Smooth muscle cell (in vitro differentiated cells): ENCODE measurements around the gene PLEKHB2. TPM values are rescaled to one million over a fixed set of nuclear protein-coding genes. Genes with fewer than 3 reads are reported as not detected.

Experiments used
- DNase-seq: peaks from one replicate; lab custom pipeline; 2025; ENCODE audit not compliant: unreplicated experiment; lab: John Stamatoyannopoulos, UW
- H2AFZ ChIP-seq: fragments of 200-600 bp; sonication (generic); 2 replicates; pipeline ENCODE4 v1.6.0; 2016; ENCODE audit warnings: antibody characterized with exemption, low read depth, mild to moderate bottlenecking
- H3F3A ChIP-seq: fragments of 200-600 bp; sonication (generic); 2 replicates; pipeline ENCODE4 v1.6.0; 2017; ENCODE audit warnings: antibody characterized with exemption, low read depth
- H3K27ac ChIP-seq: fragments of 200-600 bp; sonication (generic); 2 replicates; pipeline ENCODE4 v1.5.1; 2016; ENCODE audit warnings: low read depth, mild to moderate bottlenecking
- H3K27me3 ChIP-seq: fragments of 200-600 bp; sonication (generic); 2 replicates; pipeline ENCODE4 v1.6.1; 2016; ENCODE audit warnings: low read depth, mild to moderate bottlenecking
- H3K36me3 ChIP-seq: fragments of 200-600 bp; sonication (generic); 2 replicates; pipeline ENCODE4 v1.5.1; 2016; ENCODE audit warnings: low read depth
- H3K4me1 ChIP-seq: fragments of 200-600 bp; sonication (generic); 2 replicates; pipeline ENCODE4 v1.5.1; 2016; ENCODE audit warnings: low read depth
- H3K4me2 ChIP-seq: fragments of 200-600 bp; sonication (generic); 2 replicates; pipeline ENCODE4 v1.6.0; 2016; ENCODE audit warnings: mild to moderate bottlenecking
- H3K4me3 ChIP-seq: fragments of 200-600 bp; sonication (generic); 2 replicates; pipeline ENCODE4 v1.5.1; 2016; ENCODE audit warnings: mild to moderate bottlenecking
- H3K79me2 ChIP-seq: fragments of 200-600 bp; sonication (generic); 2 replicates; pipeline ENCODE4 v1.6.0; 2016; ENCODE audit warnings: low read depth, mild to moderate bottlenecking
- H3K9ac ChIP-seq: fragments of 200-600 bp; sonication (generic); 2 replicates; pipeline ENCODE4 v1.6.0; 2016; ENCODE audit warnings: low read depth
- H3K9me3 ChIP-seq: fragments of 200-600 bp; sonication (generic); replicated peaks from 2 replicates; pipeline ENCODE4 v1.5.1; 2016; ENCODE audit warnings: low read depth
- H4K20me1 ChIP-seq: fragments of 200-600 bp; sonication (generic); 2 replicates; pipeline ENCODE4 v1.6.0; 2016; ENCODE audit warnings: low read depth
- CTCF ChIP-seq: fragments of 200-600 bp; sonication (generic); IDR thresholded peaks from 2 replicates; pipeline ENCODE4 v1.5.1; 2017; ENCODE audit warnings: borderline replicate concordance, mild to moderate bottlenecking, antibody characterized with exemption; ENCODE audit not compliant: insufficient read depth, poor library complexity, severe bottlenecking
- WGBS: methylation state at CpG from one replicate; pipeline ENCODE4 v1.1.7; 2016; ENCODE audit warnings: low lambda C conversion rate; 5-methylcytosine and 5-hydroxymethylcytosine counted together
- polyA plus RNA-seq: library from polyadenylated mRNA; unstranded; fragments of >200 nt; fragmentation: Nextera tagmentation; extraction: Ambion mirVana; gene quantifications from 2 replicates; pipeline ENCODE4 v1.2.1, GENCODE V29; 2016
- total RNA-seq: library from RNA; depleted of rRNA; stranded (reverse); fragments of >200 nt; gene quantifications from 2 replicates; pipeline ENCODE4 v1.2.3, GENCODE V29; 2014

The PLEKHB2 gene
- total and polyA plus RNA-seq, 2 experiments from 2014 or later = 25.7 to 33.6 TPM

GRCh38 chr2:131058214-131058843 lies 46.8 kb upstream of the PLEKHB2 start:
- Histone ChIP-seq H3K9me3 (no peaks in the 10 kb centered on the region), H3K79me2 (peaks cover 77% of the 10 kb centered on the region), H3K4me2 (no peak overlapping the region), H2AFZ (no peak overlapping the region), H3K9ac (no peak overlapping the region), H3F3A (no peaks in the 10 kb centered on the region), H3K36me3 (peaks cover 1% of the 10 kb centered on the region), H4K20me1 (peaks cover 100% of the 10 kb centered on the region), H3K4me3 (no peak overlapping the region), H3K27ac (no peak overlapping the region), H3K4me1 (no peaks in the 10 kb centered on the region), H3K27me3 (no peaks in the 10 kb centered on the region)
- no peak for DNase-seq
- TF ChIP-seq CTCF = no peak
- WGBS = 98% methylated on average over 8 of the region's 8 CpGs

GRCh38 chr2:131058920-131059319 lies 46.2 kb upstream of the PLEKHB2 start:
- Histone ChIP-seq H3K4me1 (no peaks in the 10 kb centered on the region), H3K9me3 (no peaks in the 10 kb centered on the region), H3K79me2 (peaks cover 77% of the 10 kb centered on the region), H3K27ac (no peak overlapping the region), H3K36me3 (no peaks in the 10 kb centered on the region), H3K4me2 (no peak overlapping the region), H3K9ac (no peak overlapping the region), H3F3A (no peaks in the 10 kb centered on the region), H4K20me1 (peaks cover 100% of the 10 kb centered on the region), H2AFZ (no peak overlapping the region), H3K27me3 (no peaks in the 10 kb centered on the region), H3K4me3 (no peak overlapping the region)
- WGBS = 96% methylated on average over 4 of the region's 4 CpGs
- DNase-seq = no peak
- no peak for TF ChIP-seq CTCF

GRCh38 chr2:131063501-131064283 lies 41.4 kb upstream of the PLEKHB2 start:
- no peaks in the 10 kb centered on the region for H3F3A ChIP-seq
- no peaks in the 10 kb centered on the region for H3K4me1 ChIP-seq
- no peak for DNase-seq
- no peak overlapping the region for H3K4me2 ChIP-seq
- no peaks in the 10 kb centered on the region for H3K36me3 ChIP-seq
- H3K27me3 ChIP-seq = no peaks in the 10 kb centered on the region
- H3K79me2 ChIP-seq = peaks cover 97% of the 10 kb centered on the region
- H3K9me3 ChIP-seq = no peaks in the 10 kb centered on the region
- H3K9ac ChIP-seq = no peak overlapping the region
- 92% methylated on average over 11 of the region's 11 CpGs for WGBS
- peaks cover 100% of the 10 kb centered on the region for H4K20me1 ChIP-seq
- no peak overlapping the region for H3K4me3 ChIP-seq
- H3K27ac ChIP-seq = no peak overlapping the region
- H2AFZ ChIP-seq = no peak overlapping the region
- no peak for TF ChIP-seq CTCF
